ENCODE data around the gene ZNF132. TPM values are rescaled to one million over a fixed set of nuclear protein-coding genes. Genes with fewer than 3 reads are reported as not detected.
A peak's percentile ranks its signal among the peaks of the same experiment; 100 is the strongest.

ZNF132 gene
- total and polyA plus RNA-seq, 9 of the 15 experiments (the other 6 are each of a cell fraction or from before 2014, with no cell fraction given): 0.03 to 0.42 (median 0.10) TPM; not detected in 5

- TF ChIP-seq ZNF609 (CRISPR knock-in tag; IDR thresholded peaks at IDR 0.05; ENCODE audit: borderline replicate concordance): no peak
- TF ChIP-seq CCNT2 (IDR thresholded peaks at IDR 0.05; ENCODE audit: borderline replicate concordance, extremely low read depth, insufficient read length, low read depth, low read length): no peak
- TF ChIP-seq ARID2 (IDR thresholded peaks at IDR 0.05): 0 out of 2 replicates have a peak, but pooled peaks have one; percentile 15
- no peak for TF ChIP-seq NR3C1 (CRISPR knock-in tag; IDR thresholded peaks at IDR 0.05)
- TF ChIP-seq MXI1 (IDR thresholded peaks at IDR 0.05; ENCODE audit: low read depth, low read length): no peak
- no peak for TF ChIP-seq OTX1 (CRISPR knock-in tag; IDR thresholded peaks at IDR 0.05)
- TF ChIP-seq LCOR (CRISPR knock-in tag; IDR thresholded peaks at IDR 0.05): no peak
- no peak for TF ChIP-seq FUS (optimal IDR thresholded peaks at IDR 0.05; ENCODE audit: low read depth, low read length)
- TF ChIP-seq SRSF3 (IDR thresholded peaks at IDR 0.05; ENCODE audit: insufficient read depth, low read length): no peak
- no peak for TF ChIP-seq MCM7 (IDR thresholded peaks at IDR 0.05)
- no peak for TF ChIP-seq NR2C1 (IDR thresholded peaks at IDR 0.05)
- TF ChIP-seq NR2C1 (tag; IDR thresholded peaks at IDR 0.05): no peak; the same call in 1 of the 2 replicates
- no peak for TF ChIP-seq ESRRA (IDR thresholded peaks at IDR 0.05; ENCODE audit: borderline replicate concordance, low read depth)
- peak; percentile 88 for TF ChIP-seq BRD9 (IDR thresholded peaks at IDR 0.05; ENCODE audit: low read depth, partially characterized antibody)
- TF ChIP-seq NKRF (IDR thresholded peaks at IDR 0.05; ENCODE audit: borderline replicate concordance): peak; percentile 52; the same call in 1 of the 2 replicates
- no peak for TF ChIP-seq KAT8 (IDR thresholded peaks at IDR 0.05; ENCODE audit: low read depth)
- no peak for TF ChIP-seq ETS2 (tag; IDR thresholded peaks at IDR 0.05; ENCODE audit: borderline replicate concordance, poor library complexity, severe bottlenecking)
- no peak for TF ChIP-seq MAFK (IDR thresholded peaks at IDR 0.05; ENCODE audit: low read length)
- no peak for TF ChIP-seq ZEB2 (IDR thresholded peaks at IDR 0.05)
Observed at GRCh38 chr19:58407658-58408151, 32.2 kb downstream of the ZNF132 start (continued).

Data from K562 (cell line).